VCaP (cell line): ENCODE measurements around the gene CDH20.

ENCODE experiments used
- H3K27ac ChIP-seq: fragments of 450-650 bp; 2 replicates; pipeline ENCODE4 v1.5.1; 2017
- TF ChIP-seq, protein P1 (sequence below): fragments of 450-650 bp; conservative IDR thresholded peaks from 2 replicates; pipeline ENCODE4 v1.5.1; 2017; ENCODE audit warnings: mild to moderate bottlenecking, moderate library complexity

The CDH20 gene

DNA sequence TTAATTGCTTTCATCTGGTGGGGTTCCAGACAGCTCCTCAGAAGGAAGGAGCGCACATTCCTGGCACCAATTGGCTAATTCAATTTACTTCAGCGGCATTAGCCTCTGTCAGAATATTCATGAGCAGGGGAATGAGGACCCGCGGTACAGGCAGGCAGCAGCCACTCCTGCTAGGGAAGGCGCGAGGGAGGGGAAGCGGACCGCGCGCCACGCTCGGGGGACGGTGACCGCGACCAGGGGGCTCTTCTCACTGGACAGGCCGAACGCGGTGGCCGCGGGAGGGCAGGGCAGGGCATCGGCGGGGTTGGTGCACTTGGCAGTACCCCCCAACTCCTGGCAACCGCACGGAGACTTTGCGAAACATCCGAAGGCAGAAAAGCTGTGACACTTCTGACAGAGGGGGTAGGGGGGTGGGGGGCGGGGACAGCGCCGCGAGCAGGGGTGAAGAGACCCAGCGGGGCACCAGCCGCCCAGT is at the start of gene CDH20:
TSS of gene CDH20 (plus strand) at position 160 of the 475 bp plus-strand sequence.
- H3K27ac ChIP-seq: no peak within 1 kb of the TSS
- TF ChIP-seq, protein P1, sequence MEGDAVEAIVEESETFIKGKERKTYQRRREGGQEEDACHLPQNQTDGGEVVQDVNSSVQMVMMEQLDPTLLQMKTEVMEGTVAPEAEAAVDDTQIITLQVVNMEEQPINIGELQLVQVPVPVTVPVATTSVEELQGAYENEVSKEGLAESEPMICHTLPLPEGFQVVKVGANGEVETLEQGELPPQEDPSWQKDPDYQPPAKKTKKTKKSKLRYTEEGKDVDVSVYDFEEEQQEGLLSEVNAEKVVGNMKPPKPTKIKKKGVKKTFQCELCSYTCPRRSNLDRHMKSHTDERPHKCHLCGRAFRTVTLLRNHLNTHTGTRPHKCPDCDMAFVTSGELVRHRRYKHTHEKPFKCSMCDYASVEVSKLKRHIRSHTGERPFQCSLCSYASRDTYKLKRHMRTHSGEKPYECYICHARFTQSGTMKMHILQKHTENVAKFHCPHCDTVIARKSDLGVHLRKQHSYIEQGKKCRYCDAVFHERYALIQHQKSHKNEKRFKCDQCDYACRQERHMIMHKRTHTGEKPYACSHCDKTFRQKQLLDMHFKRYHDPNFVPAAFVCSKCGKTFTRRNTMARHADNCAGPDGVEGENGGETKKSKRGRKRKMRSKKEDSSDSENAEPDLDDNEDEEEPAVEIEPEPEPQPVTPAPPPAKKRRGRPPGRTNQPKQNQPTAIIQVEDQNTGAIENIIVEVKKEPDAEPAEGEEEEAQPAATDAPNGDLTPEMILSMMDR: no peak

DNA sequence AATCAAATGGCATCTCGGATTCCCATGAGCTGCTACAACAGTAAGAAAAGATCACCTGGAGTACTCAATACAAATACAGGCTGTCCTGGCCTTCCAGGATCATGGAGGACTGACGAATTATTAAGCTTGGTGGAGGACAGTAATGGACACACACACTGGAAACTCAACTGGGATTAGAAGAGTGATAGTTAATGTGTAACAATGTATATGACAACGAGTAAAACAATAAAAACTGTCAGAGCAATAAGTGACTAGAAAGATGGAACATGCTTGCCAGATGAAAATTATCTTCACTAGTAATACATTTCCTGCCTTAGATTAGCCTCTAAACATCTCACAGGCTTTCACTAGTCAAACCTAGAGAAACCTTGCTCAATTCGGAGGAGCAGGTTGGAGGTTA is 49.2 kb upstream of the CDH20 start:
- TF ChIP-seq, protein P1: no peak
- no peak overlapping the region for H3K27ac ChIP-seq

DNA sequence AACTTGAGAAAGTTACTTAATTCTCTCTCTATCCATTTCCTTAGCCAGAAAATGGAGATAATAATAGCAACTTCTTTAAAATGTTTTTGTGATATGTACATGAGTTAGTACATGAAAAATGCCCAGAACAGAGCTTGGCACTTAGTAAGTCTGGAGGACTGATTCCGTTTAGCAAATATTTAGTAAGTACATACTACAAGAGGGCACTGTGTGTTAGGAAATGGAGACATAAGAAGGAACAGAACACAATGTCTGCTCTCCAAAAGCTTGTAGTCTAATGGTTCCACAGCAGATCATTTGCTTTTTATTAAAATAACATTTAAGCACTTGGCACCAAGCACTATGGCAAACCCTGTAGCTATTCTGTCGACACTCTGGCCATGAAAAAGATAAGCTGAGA is 47.5 kb upstream of the CDH20 start:
- H3K27ac ChIP-seq: no peak overlapping the region
- TF ChIP-seq, protein P1: no peak

DNA sequence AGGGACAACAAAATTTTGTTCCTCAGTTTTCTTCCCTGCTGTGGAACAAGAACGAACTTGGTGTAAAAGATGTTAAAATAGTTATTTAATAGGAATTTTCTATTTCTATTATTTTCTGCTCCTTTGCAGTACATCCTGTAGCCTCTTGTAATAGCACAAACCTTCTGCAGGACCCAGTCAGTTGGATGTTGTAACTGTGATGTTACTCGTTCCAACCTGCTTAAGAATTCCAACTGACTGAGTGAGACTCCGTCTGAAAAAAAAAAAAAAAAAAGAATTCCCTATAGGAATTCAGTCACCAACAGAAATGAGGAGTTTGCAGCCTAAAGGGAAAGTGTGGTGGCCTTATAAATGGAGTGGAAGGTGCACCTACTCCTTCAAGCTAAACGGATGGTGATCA is 46.4 kb upstream of the CDH20 start:
- H3K27ac ChIP-seq: no peak overlapping the region
- TF ChIP-seq, protein P1: no peak

DNA sequence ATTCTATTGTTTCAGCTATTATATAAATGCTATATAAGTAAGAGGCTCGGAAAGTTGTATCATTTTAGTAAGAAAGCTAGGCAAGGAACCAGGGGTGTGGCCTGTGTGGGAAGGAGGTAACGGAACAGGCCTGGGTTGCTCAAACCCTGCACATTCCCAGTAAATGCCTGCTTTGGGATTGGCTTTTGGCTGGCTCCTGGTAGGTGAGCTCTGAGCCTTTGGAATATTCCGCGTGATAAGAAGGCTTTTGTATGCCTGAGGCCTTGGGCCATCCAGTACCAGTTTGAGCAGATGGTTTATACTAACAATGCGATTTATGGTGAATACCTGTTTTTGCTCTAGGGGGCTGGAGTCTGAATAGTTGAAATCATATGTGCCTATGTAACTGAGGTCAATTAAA is 42.6 kb upstream of the CDH20 start:
- TF ChIP-seq, protein P1: no peak

DNA sequence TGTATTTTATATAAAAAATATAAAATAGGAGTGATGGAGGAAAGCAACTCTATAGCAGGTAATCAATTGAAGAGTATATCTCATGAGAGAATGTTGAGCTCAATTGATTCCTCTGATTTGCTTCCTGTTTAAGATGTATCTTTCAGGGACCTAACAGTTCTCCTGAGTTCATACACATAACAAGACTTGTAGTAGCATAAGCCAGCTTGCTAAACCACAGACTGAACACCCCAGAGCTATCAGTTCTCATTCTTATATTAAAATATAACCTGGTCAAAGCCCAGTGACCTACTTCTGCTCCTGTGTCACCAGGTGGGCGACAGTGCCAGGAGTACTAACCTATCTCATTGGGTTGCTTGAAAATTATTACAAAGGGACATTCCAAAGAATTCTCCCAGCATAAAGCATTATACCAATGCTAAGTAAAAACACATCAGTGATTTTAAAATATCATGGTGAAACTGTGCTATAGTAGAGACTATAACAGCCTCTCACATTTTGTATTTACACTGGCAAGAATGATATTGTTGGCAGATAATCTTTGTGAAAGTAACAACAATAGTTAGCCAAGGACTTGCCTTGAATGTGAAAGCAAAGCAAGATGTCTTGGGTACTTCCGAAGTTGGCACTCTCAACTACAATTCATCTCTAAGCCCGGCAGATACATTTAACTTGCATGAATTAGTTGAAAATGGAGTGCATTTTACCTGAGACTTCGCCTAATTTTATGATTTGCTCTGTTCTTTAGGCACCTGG is 40.8 kb upstream of the CDH20 start:
- TF ChIP-seq, protein P1: no peak
- H3K27ac ChIP-seq: no peak overlapping the region

More for the DNA sequence above, 42.6 kb upstream of the CDH20 start:
- H3K27ac ChIP-seq: no peak overlapping the region

DNA sequence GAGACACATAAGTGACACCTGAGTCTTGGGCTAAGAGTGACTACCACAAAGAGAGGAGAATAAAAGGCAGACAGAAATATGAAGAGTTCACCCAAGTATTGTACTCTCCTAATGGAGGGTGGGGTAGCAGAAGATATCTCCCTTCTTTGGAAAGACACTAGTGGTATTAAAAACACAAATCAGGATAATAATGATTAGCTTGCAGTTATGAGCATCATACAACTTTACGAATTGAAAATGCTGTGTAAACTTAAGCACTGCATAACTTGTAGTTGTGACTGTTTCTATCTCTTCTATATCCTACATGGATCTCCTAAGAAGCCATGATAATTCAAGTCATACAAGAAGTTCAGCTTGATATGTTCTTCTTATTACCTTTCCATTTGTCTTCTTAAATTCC is 38.1 kb upstream of the CDH20 start:
- H3K27ac ChIP-seq: no peak overlapping the region
- TF ChIP-seq, protein P1: no peak
